T-helper 1 cell treated with Interleukin-12 subunit alpha and Interleukin-12 subunit beta and Interleukin-4 antibody, amounts not matched to agents 30 μg/mL and 1 μg/mL, for 36 hours (primary cell): ENCODE data around the gene GFRA1.
"Not testable (repeated sequence)": the region's sequence is repeated elsewhere in the genome, so short reads cannot be mapped to it uniquely, and the experiment has no call there.

Source experiments
- H3K27ac Mint-ChIP-seq: one replicate; pipeline ENCODE4 v1.8.0; 2021; ENCODE audit warnings: mild to moderate bottlenecking, mixed read lengths
- H3K27me3 Mint-ChIP-seq: one replicate; pipeline ENCODE4 v1.8.0; 2021; ENCODE audit warnings: low read depth, mixed read lengths
- H3K36me3 Mint-ChIP-seq: one replicate; pipeline ENCODE4 v1.8.0; 2021; ENCODE audit warnings: low read depth, mixed read lengths
- H3K4me1 Mint-ChIP-seq: one replicate; pipeline ENCODE4 v1.8.0; 2021; ENCODE audit warnings: low read depth, mixed read lengths
- H3K4me3 Mint-ChIP-seq: one replicate; pipeline ENCODE4 v1.8.0; 2021; ENCODE audit warnings: mild to moderate bottlenecking, moderate library complexity, mixed read lengths
- H3K9me3 Mint-ChIP-seq: one replicate; pipeline ENCODE4 v1.8.0; 2021; ENCODE audit warnings: mixed read lengths

Gene GFRA1

DNA sequence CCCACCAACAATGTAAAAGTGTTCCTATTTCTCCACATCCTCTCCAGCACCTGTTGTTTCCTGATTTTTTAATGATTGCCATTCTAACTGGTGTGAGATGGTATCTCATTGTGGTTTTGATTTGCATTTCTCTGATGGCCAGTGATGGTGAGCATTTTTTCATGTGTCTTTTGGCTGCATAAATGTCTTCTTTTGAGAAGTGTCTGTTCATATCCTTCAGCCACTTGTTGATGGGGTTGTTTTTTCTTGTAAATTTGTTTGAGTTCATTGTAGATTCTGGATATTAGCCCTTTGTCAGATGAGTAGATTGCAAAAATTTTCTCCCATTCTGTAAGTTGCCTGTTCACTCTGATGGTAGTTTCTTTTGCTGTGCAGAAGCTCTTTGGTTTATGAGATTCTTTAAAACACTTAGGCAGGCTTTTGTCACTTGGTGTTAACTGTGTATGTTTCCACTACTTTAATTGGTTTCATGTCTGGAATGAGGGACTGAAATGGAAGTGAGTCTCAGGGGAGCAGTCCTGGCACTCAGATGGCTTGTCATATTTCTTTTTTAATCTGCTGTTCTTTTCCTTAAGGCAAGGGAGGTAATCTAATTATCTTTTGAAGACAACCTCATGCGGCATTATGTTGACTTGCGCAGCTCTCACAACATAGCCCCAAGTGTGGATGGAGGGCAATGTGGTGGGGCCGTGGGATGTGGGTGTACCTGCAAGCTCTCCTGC, 219.8 kb downstream of the GFRA1 start:
- H3K4me3 Mint-ChIP-seq, H3K9me3 Mint-ChIP-seq, H3K36me3 Mint-ChIP-seq, H3K27me3 Mint-ChIP-seq, H3K27ac Mint-ChIP-seq, H3K4me1 Mint-ChIP-seq: not testable (repeated sequence)

DNA sequence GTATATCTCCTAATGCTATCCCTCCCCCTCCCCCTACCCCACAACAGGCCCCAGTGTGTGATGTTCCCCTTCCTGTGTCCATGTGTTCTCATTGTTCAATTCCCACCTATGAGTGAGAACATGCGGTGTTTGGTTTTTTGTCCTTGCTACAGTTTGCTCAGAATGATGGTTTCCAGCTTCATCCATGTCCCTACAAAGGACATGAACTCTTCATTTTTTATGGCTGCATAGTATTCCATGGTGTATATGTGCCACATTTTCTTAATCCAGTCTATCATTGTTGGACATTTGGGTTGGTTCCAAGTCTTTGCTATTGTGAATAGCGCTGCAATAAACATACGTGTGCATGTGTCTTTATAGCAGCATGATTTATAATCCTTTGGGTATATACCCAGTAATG, 220.5 kb downstream of the GFRA1 start:
- H3K27me3 Mint-ChIP-seq, H3K9me3 Mint-ChIP-seq, H3K4me1 Mint-ChIP-seq, H3K36me3 Mint-ChIP-seq, H3K27ac Mint-ChIP-seq, H3K4me3 Mint-ChIP-seq: not testable (repeated sequence)

DNA sequence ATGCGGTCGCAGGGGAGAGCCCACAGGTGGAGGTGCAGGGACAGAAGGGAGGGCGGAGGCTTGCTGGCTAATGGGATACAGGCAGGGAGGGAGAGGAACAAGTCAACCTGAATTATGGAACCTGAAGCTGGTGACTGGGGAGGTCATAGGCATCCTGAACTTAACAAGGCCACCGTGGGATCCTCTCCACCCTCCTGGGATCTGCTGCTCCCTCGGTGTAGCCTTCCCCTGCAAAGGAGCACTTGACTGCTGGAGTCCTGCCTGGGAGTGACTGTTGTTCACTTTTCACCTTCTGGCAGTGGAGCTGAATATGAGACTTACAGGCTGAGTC, 223.1 kb downstream of the GFRA1 start:
- H3K36me3 Mint-ChIP-seq, result no peaks in the 10 kb centered on the region
- no peaks in the 10 kb centered on the region for H3K4me1 Mint-ChIP-seq
- H3K27me3 Mint-ChIP-seq, result no peaks in the 10 kb centered on the region
- no peak overlapping the region for H3K27ac Mint-ChIP-seq
- peaks cover 3% of the 10 kb centered on the region for H3K9me3 Mint-ChIP-seq
- H3K4me3 Mint-ChIP-seq, result no peak overlapping the region

DNA sequence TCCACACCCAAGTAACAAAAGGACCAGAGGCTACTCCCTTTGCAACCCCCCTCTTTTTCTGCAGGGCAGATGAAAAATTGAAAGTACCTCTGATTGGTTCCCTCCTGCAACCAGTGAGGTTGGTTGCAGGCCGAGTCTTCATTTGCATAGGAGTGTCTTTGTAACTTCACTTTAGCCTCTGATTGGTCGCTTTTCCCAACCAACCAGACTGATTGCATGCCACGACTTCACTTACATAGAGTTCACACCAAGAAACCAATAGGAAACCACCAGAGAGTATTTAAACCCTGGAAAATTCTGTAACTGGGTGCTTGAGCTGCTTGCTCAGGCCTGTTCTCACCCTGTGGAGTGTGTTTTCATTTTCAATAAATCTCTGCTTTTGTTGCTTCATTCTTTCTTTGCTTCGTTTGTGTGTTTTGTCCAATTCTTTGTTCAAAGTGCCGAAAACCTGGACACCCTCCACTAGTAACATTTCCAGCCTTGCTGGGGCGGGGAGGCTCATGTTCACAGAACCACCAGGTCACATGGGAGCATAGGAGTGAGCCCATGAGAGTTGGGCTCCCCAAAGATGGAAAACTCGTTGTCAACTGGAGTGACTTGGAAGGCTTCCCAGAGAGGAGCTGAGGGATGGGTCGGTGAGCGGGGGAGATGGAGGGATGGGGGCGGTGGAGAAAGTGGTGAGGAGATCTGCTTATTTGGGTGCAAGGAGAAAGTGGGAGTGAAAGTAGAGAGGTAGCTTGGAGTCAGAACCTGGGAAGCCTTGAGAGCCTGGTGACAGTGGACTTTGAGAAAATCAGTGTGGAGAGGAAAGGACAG, 223.6 kb downstream of the GFRA1 start:
- Mint-ChIP-seq H3K27me3 (no peaks in the 10 kb centered on the region), H3K36me3 (no peaks in the 10 kb centered on the region), H3K9me3 (peaks cover 3% of the 10 kb centered on the region), H3K27ac (no peak overlapping the region), H3K4me1 (no peaks in the 10 kb centered on the region), H3K4me3 (no peak overlapping the region)

DNA sequence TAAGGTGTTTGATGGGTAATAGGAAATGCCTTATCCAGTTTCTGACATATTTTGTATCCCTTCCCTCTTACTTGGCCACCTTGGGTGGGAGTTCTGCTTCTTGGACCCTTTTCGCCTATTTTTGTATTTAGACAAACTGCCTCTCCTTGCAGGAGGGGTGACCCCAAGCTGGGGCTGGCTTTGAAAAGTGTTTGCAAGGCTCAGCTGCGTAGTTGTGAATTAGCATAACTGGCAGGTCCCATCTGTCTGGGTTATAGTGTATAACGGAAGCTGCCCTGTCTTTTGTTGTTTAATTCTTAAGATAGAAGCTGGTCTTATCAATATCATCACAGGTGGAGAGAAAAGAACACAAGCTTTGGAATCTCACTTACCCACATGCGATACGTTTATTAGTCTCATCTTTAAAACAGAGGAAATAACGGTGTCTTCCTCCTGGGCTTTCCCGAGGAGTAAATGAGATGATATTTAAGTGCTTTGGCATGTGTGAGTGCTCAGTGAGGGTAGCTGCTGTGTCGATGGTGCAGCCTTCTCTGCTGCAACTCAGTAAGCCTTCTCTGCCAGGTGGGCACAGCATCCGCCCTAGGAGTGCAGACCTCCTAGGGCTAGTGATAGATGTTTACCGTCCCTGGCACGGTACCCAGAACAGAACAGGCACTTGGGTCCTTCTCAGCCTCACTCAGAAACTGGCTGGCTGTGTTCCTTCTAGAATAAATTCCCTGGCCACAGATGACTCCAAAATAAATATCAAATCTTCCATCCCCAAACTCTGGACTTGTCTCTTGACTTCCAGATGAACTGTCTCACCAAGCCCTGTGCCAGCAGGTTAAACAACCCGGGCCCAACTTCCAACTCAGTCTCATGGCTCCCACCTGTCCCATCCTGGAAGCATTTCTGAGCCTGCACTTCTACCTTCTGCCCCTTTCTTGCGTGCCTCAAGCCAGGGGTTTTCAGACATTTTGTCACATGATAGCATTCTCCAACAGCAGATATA, 227.3 kb downstream of the GFRA1 start:
- H3K4me3 Mint-ChIP-seq, result no peak overlapping the region
- H3K9me3 Mint-ChIP-seq, result peaks cover 8% of the 10 kb centered on the region
- H3K4me1 Mint-ChIP-seq, result no peaks in the 10 kb centered on the region
- no peaks in the 10 kb centered on the region for H3K36me3 Mint-ChIP-seq
- H3K27me3 Mint-ChIP-seq, result no peaks in the 10 kb centered on the region
- H3K27ac Mint-ChIP-seq, result no peak overlapping the region

DNA sequence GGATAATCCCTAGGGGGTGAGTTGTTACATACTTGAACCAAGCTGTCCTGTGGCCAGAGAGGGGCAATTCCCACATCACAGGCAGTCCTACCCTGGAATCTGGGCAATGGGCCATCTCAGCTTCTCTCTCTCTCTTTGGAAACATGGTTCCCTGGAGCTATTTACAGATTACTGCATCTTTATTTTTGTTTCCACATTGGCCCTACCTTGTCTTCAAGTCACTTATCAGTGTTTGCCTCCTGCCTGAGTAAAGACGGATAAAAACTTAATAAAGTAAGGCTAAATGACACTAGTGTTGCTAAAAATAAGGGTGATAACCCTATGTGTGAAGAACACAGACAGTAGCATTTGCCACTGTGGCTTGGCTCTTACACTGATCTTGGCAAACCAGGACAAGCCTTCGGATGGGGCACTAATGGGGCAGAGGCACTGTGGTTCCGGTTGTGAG, 228.2 kb downstream of the GFRA1 start:
- Mint-ChIP-seq H3K27ac (no peak overlapping the region), H3K4me1 (no peaks in the 10 kb centered on the region), H3K27me3 (no peaks in the 10 kb centered on the region), H3K36me3 (no peaks in the 10 kb centered on the region), H3K4me3 (no peak overlapping the region), H3K9me3 (peaks cover 8% of the 10 kb centered on the region)

DNA sequence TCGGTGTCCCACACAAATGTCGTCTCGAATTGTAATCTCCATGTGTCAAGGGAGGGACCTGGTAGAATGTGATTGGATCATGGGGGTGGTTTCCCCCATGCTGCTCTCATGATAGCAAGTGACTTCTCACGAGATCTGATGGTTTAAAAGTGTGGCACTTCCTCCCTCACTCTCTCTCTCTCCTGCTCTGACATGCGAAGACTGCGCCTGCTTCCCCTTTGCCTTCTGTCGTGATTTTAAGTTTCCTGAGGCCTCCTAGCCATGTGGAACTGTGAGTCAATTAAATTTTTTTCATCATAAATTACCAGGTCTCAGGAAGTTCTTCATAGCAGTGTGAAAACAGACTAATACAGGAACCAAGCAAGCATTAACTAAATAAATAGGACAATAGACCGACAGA, 229.1 kb downstream of the GFRA1 start:
- H3K4me1 Mint-ChIP-seq, result no peaks in the 10 kb centered on the region
- peaks cover 8% of the 10 kb centered on the region for H3K9me3 Mint-ChIP-seq
- no peak overlapping the region for H3K4me3 Mint-ChIP-seq
- no peaks in the 10 kb centered on the region for H3K36me3 Mint-ChIP-seq
- no peak overlapping the region for H3K27ac Mint-ChIP-seq
- no peaks in the 10 kb centered on the region for H3K27me3 Mint-ChIP-seq

DNA sequence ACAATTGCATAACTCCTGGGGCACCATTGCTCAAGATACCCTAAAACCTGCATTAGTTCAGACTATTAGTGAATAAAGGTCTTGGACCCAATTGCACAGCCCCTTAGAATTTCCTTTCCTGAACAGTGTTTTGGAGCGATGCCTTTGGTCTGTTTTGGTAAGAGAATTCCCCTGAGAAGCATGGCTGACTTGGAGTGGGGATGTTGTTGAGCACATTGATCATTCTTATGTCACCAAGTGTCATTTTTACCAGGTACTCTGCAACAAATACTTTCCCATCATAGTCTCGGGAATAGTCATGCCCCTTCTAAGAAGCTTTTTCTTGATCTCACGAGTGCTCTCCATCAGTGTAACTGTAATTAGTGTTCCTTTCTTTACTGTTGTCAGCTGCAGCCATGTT, 229.7 kb downstream of the GFRA1 start:
- no peak overlapping the region for H3K4me3 Mint-ChIP-seq
- H3K4me1 Mint-ChIP-seq, result no peaks in the 10 kb centered on the region
- peaks cover 8% of the 10 kb centered on the region for H3K9me3 Mint-ChIP-seq
- no peak overlapping the region for H3K27ac Mint-ChIP-seq
- H3K27me3 Mint-ChIP-seq, result no peaks in the 10 kb centered on the region
- H3K36me3 Mint-ChIP-seq, result no peaks in the 10 kb centered on the region

DNA sequence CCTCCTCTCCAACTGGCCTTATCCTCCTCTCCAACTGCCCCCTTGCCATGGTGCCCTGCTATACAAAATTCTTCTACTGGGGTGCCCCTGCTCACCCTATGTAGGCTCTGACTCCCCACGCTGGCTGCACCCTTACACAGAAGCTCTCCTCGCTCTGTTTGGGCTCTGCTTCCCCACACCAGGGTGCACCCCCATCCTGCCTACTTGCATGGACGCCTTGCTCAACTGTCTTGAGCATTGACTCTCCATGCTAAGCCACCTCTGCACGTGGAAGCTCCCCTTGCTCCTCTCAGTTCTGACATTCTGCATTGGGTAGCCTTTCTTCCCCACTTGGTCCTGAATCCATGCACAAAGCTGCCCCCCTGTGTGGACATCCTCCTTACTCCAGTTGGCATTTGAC, 231.1 kb downstream of the GFRA1 start:
- Mint-ChIP-seq H3K4me1 (no peaks in the 10 kb centered on the region), H3K9me3 (peaks cover 5% of the 10 kb centered on the region), H3K27me3 (no peaks in the 10 kb centered on the region), H3K4me3 (no peak overlapping the region), H3K27ac (no peak overlapping the region), H3K36me3 (no peaks in the 10 kb centered on the region)

DNA sequence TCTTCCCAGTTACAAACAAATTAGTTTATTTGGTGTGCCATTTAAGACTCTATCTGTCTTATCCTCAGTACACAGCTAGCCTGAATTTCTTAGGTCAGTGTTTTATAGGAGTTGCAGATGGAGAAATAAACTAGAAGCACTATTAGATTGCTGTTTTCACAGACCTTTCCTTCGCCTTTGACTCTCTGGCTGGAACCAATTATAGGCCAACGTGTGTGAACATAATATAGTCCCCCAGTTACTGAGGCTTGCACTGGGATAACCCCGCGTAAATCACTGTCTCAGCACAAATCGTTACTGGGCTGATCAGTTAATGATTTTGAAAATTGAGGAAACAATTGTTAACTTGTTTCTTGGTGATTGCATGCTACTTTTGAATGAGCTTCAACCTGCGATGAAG, 233.4 kb downstream of the GFRA1 start:
- Mint-ChIP-seq H3K27ac (no peak overlapping the region), H3K9me3 (peaks cover 5% of the 10 kb centered on the region), H3K4me3 (no peak overlapping the region), H3K27me3 (no peaks in the 10 kb centered on the region), H3K4me1 (no peaks in the 10 kb centered on the region), H3K36me3 (no peaks in the 10 kb centered on the region)

DNA sequence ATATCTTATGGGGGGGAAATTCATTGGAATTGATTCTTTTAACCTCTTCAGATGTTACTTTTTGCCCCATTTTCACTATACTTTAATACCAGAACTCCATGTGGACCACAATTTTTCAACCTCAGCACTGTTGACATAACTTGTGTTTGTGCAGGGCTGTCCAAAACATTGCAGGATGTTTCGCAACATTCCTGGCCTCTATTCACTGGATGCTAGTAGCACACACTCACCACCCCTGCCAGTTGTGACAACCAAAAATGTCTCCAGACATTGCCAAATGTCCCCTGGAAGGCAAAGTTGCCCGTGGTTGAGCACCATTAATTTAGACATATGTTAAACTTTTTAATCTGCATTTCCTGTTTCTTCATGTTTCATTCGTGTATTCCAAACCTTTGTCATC, 234.7 kb downstream of the GFRA1 start:
- Mint-ChIP-seq H3K4me1 (no peaks in the 10 kb centered on the region), H3K4me3 (no peak overlapping the region), H3K9me3 (peaks cover 6% of the 10 kb centered on the region), H3K27me3 (no peaks in the 10 kb centered on the region), H3K27ac (no peak overlapping the region), H3K36me3 (no peaks in the 10 kb centered on the region)

DNA sequence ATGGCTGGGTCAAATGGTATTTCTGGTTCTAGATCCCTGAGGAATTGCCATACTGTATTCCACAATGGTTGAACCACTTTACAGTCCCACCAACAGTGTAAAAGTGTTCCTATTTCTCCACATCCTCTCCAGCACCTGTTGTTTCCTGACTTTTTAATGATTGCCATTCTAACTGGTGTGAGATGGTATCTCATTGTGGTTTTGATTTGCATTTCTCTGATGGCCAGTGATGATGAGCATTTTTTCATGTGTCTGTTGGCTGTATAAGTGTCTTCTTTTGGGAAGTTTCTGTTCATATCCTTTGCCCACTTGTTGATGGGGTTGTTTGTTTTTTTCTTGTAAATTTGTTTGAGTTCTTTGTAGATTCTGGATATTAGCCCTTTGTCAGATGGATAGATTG, 237.6 kb downstream of the GFRA1 start:
- H3K9me3 Mint-ChIP-seq, result peaks cover 23% of the 10 kb centered on the region
- H3K4me1 Mint-ChIP-seq, H3K4me3 Mint-ChIP-seq, H3K27ac Mint-ChIP-seq, H3K27me3 Mint-ChIP-seq, H3K36me3 Mint-ChIP-seq: not testable (repeated sequence)

DNA sequence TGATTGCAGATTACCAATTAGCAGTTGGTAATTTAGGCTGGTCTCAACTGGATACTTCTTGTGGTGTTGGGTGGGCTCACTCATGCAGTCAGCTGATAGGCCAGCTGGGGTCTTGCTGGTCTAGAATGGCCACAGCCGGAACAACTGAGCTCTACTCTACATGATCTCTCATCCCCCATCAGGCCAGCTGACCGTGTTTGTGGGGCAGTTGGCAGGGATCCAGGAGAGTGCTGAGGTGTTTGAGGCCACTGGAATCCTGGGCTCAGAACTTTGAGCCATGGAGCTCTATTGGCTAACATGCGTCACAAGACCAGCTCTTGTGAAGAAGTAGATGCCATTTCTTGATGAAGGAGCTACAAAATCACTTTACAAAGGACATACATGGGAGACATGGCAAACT, 242.4 kb downstream of the GFRA1 start:
- H3K9me3 Mint-ChIP-seq, result peaks cover 31% of the 10 kb centered on the region
- no peaks in the 10 kb centered on the region for H3K27me3 Mint-ChIP-seq
- H3K4me1 Mint-ChIP-seq, result no peaks in the 10 kb centered on the region
- no peak overlapping the region for H3K4me3 Mint-ChIP-seq
- no peaks in the 10 kb centered on the region for H3K36me3 Mint-ChIP-seq
- no peak overlapping the region for H3K27ac Mint-ChIP-seq

DNA sequence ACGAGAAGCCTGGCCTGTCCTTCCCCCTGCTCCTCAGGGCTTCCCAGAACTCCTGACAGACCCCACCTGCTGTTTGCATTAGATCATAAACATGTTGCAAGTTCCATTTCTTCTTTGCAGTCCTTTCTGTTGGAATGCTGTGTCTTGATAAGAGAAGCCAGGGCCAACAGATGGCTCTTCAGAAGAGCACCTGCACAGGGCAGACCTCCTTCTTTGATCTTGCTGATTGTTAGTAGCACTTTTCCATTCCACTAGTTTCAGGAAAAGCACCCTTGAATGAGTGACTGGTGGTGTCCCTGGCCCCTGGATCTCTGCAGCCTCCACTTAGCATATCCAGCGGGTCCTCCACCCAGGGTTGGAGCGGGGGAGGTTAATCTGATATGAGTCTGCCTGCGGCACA, 243.2 kb downstream of the GFRA1 start:
- H3K27me3 Mint-ChIP-seq, result no peaks in the 10 kb centered on the region
- H3K36me3 Mint-ChIP-seq, result no peaks in the 10 kb centered on the region
- H3K4me1 Mint-ChIP-seq, result no peaks in the 10 kb centered on the region
- no peak overlapping the region for H3K27ac Mint-ChIP-seq
- no peak overlapping the region for H3K4me3 Mint-ChIP-seq
- peaks cover 31% of the 10 kb centered on the region for H3K9me3 Mint-ChIP-seq
